HepG2 (cell line): Measurements from ENCODE around the gene TIMM17A. TPM values are rescaled to one million over a fixed set of nuclear protein-coding genes. Genes with fewer than 3 reads are reported as not detected.

Experiments
- ATAD3A ChIP-seq: sonication (generic); formaldehyde crosslinking; IDR thresholded peaks from 2 replicates; pipeline ENCODE4 v1.4.0; 2020; ENCODE audit warnings: missing genetic modification reagents
- GLI4 ChIP-seq: sonication (generic); formaldehyde crosslinking; IDR thresholded peaks from 2 replicates; pipeline ENCODE4 v1.5.1; 2020; ENCODE audit warnings: missing genetic modification reagents, mild to moderate bottlenecking, moderate library complexity, borderline replicate concordance
- HNRNPL ChIP-seq: fragments of 200-400 bp; formaldehyde crosslinking; IDR thresholded peaks from 2 replicates; pipeline ENCODE4 v1.6.1; 2017; ENCODE audit warnings: mild to moderate bottlenecking, low read depth, low read length
- NFKB2 ChIP-seq: sonication (generic); formaldehyde crosslinking; IDR thresholded peaks from 2 replicates; pipeline ENCODE4 v1.4.0; 2020; ENCODE audit warnings: missing genetic modification reagents, borderline replicate concordance
- NFYC ChIP-seq: IDR thresholded peaks from 2 replicates; pipeline ENCODE4 v1.6.1; 2016; ENCODE audit warnings: missing genetic modification reagents, missing compliant biosample characterization
- NR2F1 ChIP-seq, 2 experiments: fragments of 450-650 bp in 1 of 2; formaldehyde crosslinking in 1 of 2; IDR thresholded peaks; 2 replicates each; pipeline versions ENCODE4 v1.5.0 to v1.6.1; 2016 to 2020; ENCODE audit warnings: mild to moderate bottlenecking in 1 of 2, missing compliant biosample characterization in 1 of 2, missing genetic modification reagents in 1 of 2, moderate library complexity in 1 of 2
- PCBP1 ChIP-seq: fragments of 200-400 bp; formaldehyde crosslinking; IDR thresholded peaks from 2 replicates; pipeline ENCODE4 v1.6.1; 2017; ENCODE audit warnings: mild to moderate bottlenecking, low read depth, low read length, borderline replicate concordance
- SIX1 ChIP-seq: sonication (generic); formaldehyde crosslinking; IDR thresholded peaks from 2 replicates; pipeline ENCODE4 v1.4.0; 2020; ENCODE audit warnings: missing genetic modification reagents, borderline replicate concordance
- SRSF9 ChIP-seq: fragments of 200-400 bp; formaldehyde crosslinking; IDR thresholded peaks from 2 replicates; pipeline ENCODE4 v1.6.1; 2018; ENCODE audit warnings: borderline replicate concordance, mild to moderate bottlenecking, low read depth, low read length; ENCODE audit not compliant: insufficient read depth, poor library complexity, severe bottlenecking
- STAG1 ChIP-seq: sonication (generic); formaldehyde crosslinking; IDR thresholded peaks from 2 replicates; pipeline ENCODE4 v1.4.0; 2020; ENCODE audit warnings: missing genetic modification reagents
- TEAD2 ChIP-seq: sonication (generic); formaldehyde crosslinking; IDR thresholded peaks from 2 replicates; pipeline ENCODE4 v1.9.0; 2021; ENCODE audit warnings: missing genetic modification reagents
- THYN1 ChIP-seq: sonication (generic); formaldehyde crosslinking; IDR thresholded peaks from 2 replicates; pipeline ENCODE4 v1.8.1; 2023; ENCODE audit warnings: low read depth, mild to moderate bottlenecking, moderate library complexity, missing genetic modification reagents, borderline replicate concordance
- U2AF1 ChIP-seq: fragments of 200-400 bp; formaldehyde crosslinking; optimal IDR thresholded peaks from 2 replicates; pipeline ENCODE3; 2017; ENCODE audit warnings: mild to moderate bottlenecking, low read depth, low read length
- ZNF577 ChIP-seq: sonication (generic); formaldehyde crosslinking; IDR thresholded peaks from 2 replicates; pipeline ENCODE4 v1.4.0; 2020; ENCODE audit warnings: mild to moderate bottlenecking, low read depth, missing genetic modification reagents, borderline replicate concordance
- ZNF598 ChIP-seq: sonication (generic); formaldehyde crosslinking; IDR thresholded peaks from 2 replicates; pipeline ENCODE4 v1.5.1; 2020; ENCODE audit warnings: mild to moderate bottlenecking, missing genetic modification reagents, borderline replicate concordance
- ZNF747 ChIP-seq: sonication (generic); formaldehyde crosslinking; IDR thresholded peaks from 2 replicates; pipeline ENCODE4 v1.8.1; 2023; ENCODE audit warnings: missing genetic modification reagents, mild to moderate bottlenecking, borderline replicate concordance
- ZNF839 ChIP-seq: sonication (generic); formaldehyde crosslinking; IDR thresholded peaks from 2 replicates; pipeline ENCODE4 v1.4.0; 2020; ENCODE audit warnings: missing genetic modification reagents, mild to moderate bottlenecking, borderline replicate concordance
- polyA plus RNA-seq, 8 experiments: library from polyadenylated mRNA; depleted of rRNA in 3 of 8; stranded (reverse) in 7 of 8; unstranded in 1 of 8; fragments of >200 nt; fragmentation: Illumina TruSeq in 4 of 8; extraction: Trizol in 4 of 8; gene quantifications; 2 replicates each; pipeline versions ENCODE4 v1.2.1 to v1.2.3, GENCODE V29; 2011 to 2016; ENCODE audit warnings: low read depth in 4 of 8, missing spikeins in 1 of 8, mixed read lengths in 1 of 8; ENCODE audit not compliant: insufficient read depth in 1 of 8
- total RNA-seq, 5 experiments: library from RNA; depleted of rRNA; stranded (reverse); fragments of >200 nt; fragmentation: Illumina TruSeq; extraction: Trizol; gene quantifications; 2 replicates each; pipeline ENCODE4 v1.2.3, GENCODE V29; 2016; ENCODE audit warnings: low read depth in 1 of 5
- TF ChIP-seq, protein P1 (sequence below): sonication (generic); formaldehyde crosslinking; conservative IDR thresholded peaks from 2 replicates; pipeline ENCODE4 v1.4.0; 2020; ENCODE audit warnings: missing genetic modification reagents
- TF ChIP-seq, protein P2 (sequence below): sonication (generic); formaldehyde crosslinking; IDR thresholded peaks from 2 replicates; pipeline ENCODE4 v1.5.0; 2020; ENCODE audit warnings: mild to moderate bottlenecking, low read depth, missing genetic modification reagents, borderline replicate concordance
- TF ChIP-seq, protein P3 (sequence below): sonication (generic); formaldehyde crosslinking; IDR thresholded peaks from 2 replicates; pipeline ENCODE4 v1.4.0; 2020; ENCODE audit warnings: mild to moderate bottlenecking, low read depth, missing genetic modification reagents

The TIMM17A gene
- total and polyA plus RNA-seq, 2 of the 13 experiments (the other 11 are each of a cell fraction or from before 2014, with no cell fraction given): 50.8 to 97.8 TPM

DNA sequence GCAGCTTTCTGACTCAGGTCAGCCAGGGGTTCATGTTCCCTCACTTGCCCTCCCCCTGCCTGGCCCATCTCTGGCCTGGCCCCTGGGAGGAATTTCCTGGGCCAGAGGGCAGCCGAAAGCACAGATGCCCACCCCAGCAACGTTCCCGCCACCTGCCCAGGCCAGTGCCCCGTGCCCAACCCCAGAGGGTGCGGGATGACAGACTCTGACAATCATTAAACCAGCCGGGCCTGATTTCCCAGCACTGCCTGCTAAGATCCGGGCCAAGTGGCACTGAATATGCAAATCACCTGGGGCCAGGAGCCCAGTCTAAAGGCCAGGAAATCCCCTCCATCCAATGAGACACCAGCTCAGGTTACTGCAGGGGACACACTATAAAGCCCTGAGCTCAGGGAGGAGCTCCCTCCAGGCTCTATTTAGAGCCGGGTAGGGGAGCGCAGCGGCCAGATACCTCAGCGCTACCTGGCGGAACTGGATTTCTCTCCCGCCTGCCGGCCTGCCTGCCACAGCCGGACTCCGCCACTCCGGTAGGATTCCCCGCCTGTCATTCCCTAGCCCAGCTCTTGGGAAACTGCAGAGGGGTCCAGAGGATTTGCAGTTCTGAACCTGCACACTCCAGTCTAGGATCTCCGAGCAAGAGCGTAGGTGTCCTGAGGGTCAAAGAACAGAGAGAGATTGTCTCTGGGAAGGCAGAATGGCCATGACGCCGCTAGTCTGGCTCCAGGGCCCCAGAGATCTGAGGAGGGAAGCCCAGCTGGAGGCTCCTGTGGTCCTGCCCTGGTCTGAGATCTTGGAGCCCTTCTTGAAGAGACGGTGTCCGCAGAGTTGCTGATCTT lies 55.1 kb downstream of the TIMM17A start, which contains the start of gene ELF3 (continued):
- TF ChIP-seq THYN1 (CRISPR knock-in tag) (no peak), NFYC (CRISPR knock-in tag) (peak; percentile 76), PCBP1 (no peak), ZNF598 (CRISPR knock-in tag) (no peak; the same call in 1 of the 2 replicates), STAG1 (CRISPR knock-in tag) (peak; percentile 41), ATAD3A (CRISPR knock-in tag) (no peak), U2AF1 (peak; percentile 28), ZNF577 (CRISPR knock-in tag) (no peak), SIX1 (CRISPR knock-in tag) (peak; percentile 96), NFKB2 (CRISPR knock-in tag) (peak; percentile 66; the same call in 1 of the 2 replicates), HNRNPL (peak; percentile 100), SRSF9 (no peak), TEAD2 (CRISPR knock-in tag) (no peak), ZNF747 (peak; percentile 64; the same call in 1 of the 2 replicates), NR2F1 (CRISPR knock-in tag; IDR thresholded peaks at IDR 0.05) (no peak), ZNF839 (CRISPR knock-in tag) (no peak), GLI4 (CRISPR knock-in tag) (peak; percentile 54; the same call in 1 of the 2 replicates)
- TF ChIP-seq, protein P1, sequence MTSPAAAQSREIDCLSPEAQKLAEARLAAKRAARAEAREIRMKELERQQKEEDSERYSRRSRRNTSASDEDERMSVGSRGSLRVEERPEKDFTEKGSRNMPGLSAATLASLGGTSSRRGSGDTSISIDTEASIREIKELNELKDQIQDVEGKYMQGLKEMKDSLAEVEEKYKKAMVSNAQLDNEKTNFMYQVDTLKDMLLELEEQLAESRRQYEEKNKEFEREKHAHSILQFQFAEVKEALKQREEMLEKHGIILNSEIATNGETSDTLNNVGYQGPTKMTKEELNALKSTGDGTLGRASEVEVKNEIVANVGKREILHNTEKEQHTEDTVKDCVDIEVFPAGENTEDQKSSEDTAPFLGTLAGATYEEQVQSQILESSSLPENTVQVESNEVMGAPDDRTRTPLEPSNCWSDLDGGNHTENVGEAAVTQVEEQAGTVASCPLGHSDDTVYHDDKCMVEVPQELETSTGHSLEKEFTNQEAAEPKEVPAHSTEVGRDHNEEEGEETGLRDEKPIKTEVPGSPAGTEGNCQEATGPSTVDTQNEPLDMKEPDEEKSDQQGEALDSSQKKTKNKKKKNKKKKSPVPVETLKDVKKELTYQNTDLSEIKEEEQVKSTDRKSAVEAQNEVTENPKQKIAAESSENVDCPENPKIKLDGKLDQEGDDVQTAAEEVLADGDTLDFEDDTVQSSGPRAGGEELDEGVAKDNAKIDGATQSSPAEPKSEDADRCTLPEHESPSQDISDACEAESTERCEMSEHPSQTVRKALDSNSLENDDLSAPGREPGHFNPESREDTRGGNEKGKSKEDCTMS (CRISPR knock-in tag): no peak
- TF ChIP-seq, protein P2, sequence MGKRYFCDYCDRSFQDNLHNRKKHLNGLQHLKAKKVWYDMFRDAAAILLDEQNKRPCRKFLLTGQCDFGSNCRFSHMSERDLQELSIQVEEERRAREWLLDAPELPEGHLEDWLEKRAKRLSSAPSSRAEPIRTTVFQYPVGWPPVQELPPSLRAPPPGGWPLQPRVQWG: no peak
- TF ChIP-seq, protein P3, sequence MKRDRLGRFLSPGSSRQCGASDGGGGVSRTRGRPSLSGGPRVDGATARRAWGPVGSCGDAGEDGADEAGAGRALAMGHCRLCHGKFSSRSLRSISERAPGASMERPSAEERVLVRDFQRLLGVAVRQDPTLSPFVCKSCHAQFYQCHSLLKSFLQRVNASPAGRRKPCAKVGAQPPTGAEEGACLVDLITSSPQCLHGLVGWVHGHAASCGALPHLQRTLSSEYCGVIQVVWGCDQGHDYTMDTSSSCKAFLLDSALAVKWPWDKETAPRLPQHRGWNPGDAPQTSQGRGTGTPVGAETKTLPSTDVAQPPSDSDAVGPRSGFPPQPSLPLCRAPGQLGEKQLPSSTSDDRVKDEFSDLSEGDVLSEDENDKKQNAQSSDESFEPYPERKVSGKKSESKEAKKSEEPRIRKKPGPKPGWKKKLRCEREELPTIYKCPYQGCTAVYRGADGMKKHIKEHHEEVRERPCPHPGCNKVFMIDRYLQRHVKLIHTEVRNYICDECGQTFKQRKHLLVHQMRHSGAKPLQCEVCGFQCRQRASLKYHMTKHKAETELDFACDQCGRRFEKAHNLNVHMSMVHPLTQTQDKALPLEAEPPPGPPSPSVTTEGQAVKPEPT: peak; percentile 29; the same call in 1 of the 2 replicates
